K562 (cell line): ENCODE results near the gene SHANK1. TPM values are rescaled to one million over a fixed set of nuclear protein-coding genes. Genes with fewer than 3 reads are reported as not detected.
A peak's percentile ranks its signal among the peaks of the same experiment; 100 is the strongest.

ENCODE experiments used
- CHD1 ChIP-seq: fragments of 200-600 bp; sonication (generic); IDR thresholded peaks from one replicate; pipeline ENCODE4 v1.6.1; 2012; ENCODE audit warnings: mild to moderate bottlenecking, moderate library complexity, low read length, inconsistent platforms
- EHMT2 ChIP-seq: fragments of 450-650 bp; IDR thresholded peaks from 2 replicates; pipeline ENCODE4 v1.6.1; 2018; ENCODE audit warnings: antibody characterized with exemption
- MEF2D ChIP-seq: conservative IDR thresholded peaks from 2 replicates; pipeline ENCODE4 v1.6.1; 2016; ENCODE audit warnings: low read depth, missing genetic modification characterization, missing compliant biosample characterization
- MTA1 ChIP-seq: fragments of 450-650 bp; IDR thresholded peaks from 2 replicates; pipeline ENCODE4 v1.6.1; 2017; ENCODE audit warnings: borderline replicate concordance
- NCOA6 ChIP-seq: fragments of 450-650 bp; IDR thresholded peaks from 2 replicates; pipeline ENCODE4 v1.6.1; 2017; ENCODE audit warnings: mild to moderate bottlenecking
- NFATC3 ChIP-seq: fragments of 450-650 bp; IDR thresholded peaks from 2 replicates; pipeline ENCODE4 v1.6.1; 2017; ENCODE audit warnings: mild to moderate bottlenecking
- OTX1 ChIP-seq: fragments of 450-650 bp; formaldehyde crosslinking; IDR thresholded peaks from 2 replicates; pipeline ENCODE4 v1.4.0; 2022; ENCODE audit warnings: mild to moderate bottlenecking
- PTBP1 ChIP-seq: fragments of 200-400 bp; formaldehyde crosslinking; IDR thresholded peaks from 2 replicates; pipeline ENCODE4 v1.6.1; 2017; ENCODE audit warnings: low read depth, low read length
- TRIM24 ChIP-seq, 2 experiments: fragments of 450-650 bp; IDR thresholded peaks; 2 replicates each; pipeline ENCODE4 v1.6.1; 2016
- XRCC5 ChIP-seq: fragments of 200-400 bp; formaldehyde crosslinking; IDR thresholded peaks from 2 replicates; pipeline ENCODE4 v1.6.1; 2017; ENCODE audit warnings: low read depth, mild to moderate bottlenecking, low read length
- ZNF347 ChIP-seq: fragments of 450-650 bp; formaldehyde crosslinking; IDR thresholded peaks from 2 replicates; pipeline ENCODE4 v1.4.0; 2020; ENCODE audit warnings: low read depth, mild to moderate bottlenecking, moderate library complexity
- polyA plus RNA-seq, 8 experiments: library from polyadenylated mRNA; depleted of rRNA in 4 of 8; stranded (reverse) in 5 of 8; unstranded in 3 of 8; fragments of >200 nt; fragmentation: Nextera tagmentation in 2 of 8; fragmentation: Illumina TruSeq in 1 of 8; extraction: Ambion mirVana in 2 of 8; extraction: Trizol in 1 of 8; gene quantifications; 2 replicates each; pipeline versions ENCODE4 v1.2.1 to v1.2.3, GENCODE V29; 2011 to 2014; ENCODE audit warnings: inconsistent platforms in 1 of 8, missing spikeins in 1 of 8
- total RNA-seq, 7 experiments: library from RNA; depleted of rRNA in 6 of 7; stranded (reverse); fragments of >200 nt in 6 of 7; fragmentation: Illumina TruSeq in 2 of 7; extraction: Trizol in 2 of 7; gene quantifications; 2 replicates each; pipeline versions ENCODE4 v1.2.1 to v1.2.3, GENCODE V29; 2011 to 2021; ENCODE audit warnings: low replicate concordance in 1 of 7
- TF ChIP-seq, protein P1 (sequence below): sonication (generic); formaldehyde crosslinking; IDR thresholded peaks from 2 replicates; pipeline ENCODE4 v1.8.0; 2022; ENCODE audit warnings: missing genetic modification reagents, mild to moderate bottlenecking, borderline replicate concordance
- TF ChIP-seq, protein P2 (sequence below): fragments of 450-650 bp; formaldehyde crosslinking; IDR thresholded peaks from 2 replicates; pipeline ENCODE4 v1.4.0; 2022; ENCODE audit warnings: missing genetic modification characterization
- TF ChIP-seq, protein P3 (sequence below): sonication (generic); formaldehyde crosslinking; IDR thresholded peaks from 2 replicates; pipeline ENCODE4 v1.8.0; 2022; ENCODE audit warnings: mild to moderate bottlenecking, low read depth, missing genetic modification reagents
- TF ChIP-seq, protein P4 (sequence below): fragments of 450-650 bp; IDR thresholded peaks from 2 replicates; pipeline ENCODE4 v1.6.1; 2016; ENCODE audit warnings: borderline replicate concordance
- TF ChIP-seq, protein P5 (sequence below): fragments of 450-650 bp; formaldehyde crosslinking; conservative IDR thresholded peaks from 2 replicates; pipeline ENCODE4 v1.4.0; 2022; ENCODE audit warnings: mild to moderate bottlenecking, missing genetic modification characterization
- TF ChIP-seq, protein P6 (sequence below): fragments of 450-650 bp; formaldehyde crosslinking; IDR thresholded peaks from 2 replicates; pipeline ENCODE4 v1.4.0; 2020; ENCODE audit warnings: mild to moderate bottlenecking, moderate library complexity

SHANK1 gene
- total and polyA plus RNA-seq, 9 of the 15 experiments (the other 6 are each of a cell fraction or from before 2014, with no cell fraction given): 0.33 to 1.3 (median 0.55) TPM; not detected in 2

DNA sequence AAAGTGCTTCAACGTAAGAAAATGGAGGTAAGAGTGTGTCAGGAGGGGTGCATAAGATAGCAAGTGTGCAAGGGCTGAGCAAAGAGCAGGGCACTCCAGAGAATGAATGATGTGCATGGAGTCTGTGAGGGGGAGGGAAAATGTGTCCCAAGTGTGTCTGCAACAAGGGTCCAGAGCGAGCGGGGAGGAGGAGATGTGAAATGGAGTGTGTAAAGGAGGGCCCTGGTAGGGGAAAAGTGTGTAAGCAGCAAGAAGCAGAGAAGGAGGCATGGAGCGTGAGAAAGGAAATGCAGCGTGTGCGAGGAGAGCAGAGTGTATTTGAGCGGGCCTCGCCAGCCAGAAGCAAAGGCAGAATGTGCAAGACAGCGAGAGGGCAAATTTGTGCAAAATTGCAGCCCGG, 58.6 kb downstream of the SHANK1 start (continued):
- TF ChIP-seq, protein P1, sequence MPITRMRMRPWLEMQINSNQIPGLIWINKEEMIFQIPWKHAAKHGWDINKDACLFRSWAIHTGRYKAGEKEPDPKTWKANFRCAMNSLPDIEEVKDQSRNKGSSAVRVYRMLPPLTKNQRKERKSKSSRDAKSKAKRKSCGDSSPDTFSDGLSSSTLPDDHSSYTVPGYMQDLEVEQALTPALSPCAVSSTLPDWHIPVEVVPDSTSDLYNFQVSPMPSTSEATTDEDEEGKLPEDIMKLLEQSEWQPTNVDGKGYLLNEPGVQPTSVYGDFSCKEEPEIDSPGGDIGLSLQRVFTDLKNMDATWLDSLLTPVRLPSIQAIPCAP (CRISPR knock-in tag): no peak
- no peak for TF ChIP-seq CHD1
- TF ChIP-seq NCOA6: no peak
- TF ChIP-seq, protein P2, sequence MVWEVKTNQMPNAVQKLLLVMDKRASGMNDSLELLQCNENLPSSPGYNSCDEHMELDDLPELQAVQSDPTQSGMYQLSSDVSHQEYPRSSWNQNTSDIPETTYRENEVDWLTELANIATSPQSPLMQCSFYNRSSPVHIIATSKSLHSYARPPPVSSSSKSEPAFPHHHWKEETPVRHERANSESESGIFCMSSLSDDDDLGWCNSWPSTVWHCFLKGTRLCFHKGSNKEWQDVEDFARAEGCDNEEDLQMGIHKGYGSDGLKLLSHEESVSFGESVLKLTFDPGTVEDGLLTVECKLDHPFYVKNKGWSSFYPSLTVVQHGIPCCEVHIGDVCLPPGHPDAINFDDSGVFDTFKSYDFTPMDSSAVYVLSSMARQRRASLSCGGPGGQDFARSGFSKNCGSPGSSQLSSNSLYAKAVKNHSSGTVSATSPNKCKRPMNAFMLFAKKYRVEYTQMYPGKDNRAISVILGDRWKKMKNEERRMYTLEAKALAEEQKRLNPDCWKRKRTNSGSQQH (CRISPR knock-in tag): peak; percentile 49; the same call in 1 of the 2 replicates
- TF ChIP-seq OTX1: no peak
- TF ChIP-seq TRIM24 (IDR thresholded peaks at IDR 0.05): no peak
- no peak for TF ChIP-seq XRCC5
- TF ChIP-seq, protein P3, sequence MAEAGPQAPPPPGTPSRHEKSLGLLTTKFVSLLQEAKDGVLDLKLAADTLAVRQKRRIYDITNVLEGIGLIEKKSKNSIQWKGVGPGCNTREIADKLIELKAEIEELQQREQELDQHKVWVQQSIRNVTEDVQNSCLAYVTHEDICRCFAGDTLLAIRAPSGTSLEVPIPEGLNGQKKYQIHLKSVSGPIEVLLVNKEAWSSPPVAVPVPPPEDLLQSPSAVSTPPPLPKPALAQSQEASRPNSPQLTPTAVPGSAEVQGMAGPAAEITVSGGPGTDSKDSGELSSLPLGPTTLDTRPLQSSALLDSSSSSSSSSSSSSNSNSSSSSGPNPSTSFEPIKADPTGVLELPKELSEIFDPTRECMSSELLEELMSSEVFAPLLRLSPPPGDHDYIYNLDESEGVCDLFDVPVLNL (CRISPR knock-in tag): no peak
- TF ChIP-seq, protein P4, sequence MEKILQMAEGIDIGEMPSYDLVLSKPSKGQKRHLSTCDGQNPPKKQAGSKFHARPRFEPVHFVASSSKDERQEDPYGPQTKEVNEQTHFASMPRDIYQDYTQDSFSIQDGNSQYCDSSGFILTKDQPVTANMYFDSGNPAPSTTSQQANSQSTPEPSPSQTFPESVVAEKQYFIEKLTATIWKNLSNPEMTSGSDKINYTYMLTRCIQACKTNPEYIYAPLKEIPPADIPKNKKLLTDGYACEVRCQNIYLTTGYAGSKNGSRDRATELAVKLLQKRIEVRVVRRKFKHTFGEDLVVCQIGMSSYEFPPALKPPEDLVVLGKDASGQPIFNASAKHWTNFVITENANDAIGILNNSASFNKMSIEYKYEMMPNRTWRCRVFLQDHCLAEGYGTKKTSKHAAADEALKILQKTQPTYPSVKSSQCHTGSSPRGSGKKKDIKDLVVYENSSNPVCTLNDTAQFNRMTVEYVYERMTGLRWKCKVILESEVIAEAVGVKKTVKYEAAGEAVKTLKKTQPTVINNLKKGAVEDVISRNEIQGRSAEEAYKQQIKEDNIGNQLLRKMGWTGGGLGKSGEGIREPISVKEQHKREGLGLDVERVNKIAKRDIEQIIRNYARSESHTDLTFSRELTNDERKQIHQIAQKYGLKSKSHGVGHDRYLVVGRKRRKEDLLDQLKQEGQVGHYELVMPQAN: no peak
- TF ChIP-seq, protein P5, sequence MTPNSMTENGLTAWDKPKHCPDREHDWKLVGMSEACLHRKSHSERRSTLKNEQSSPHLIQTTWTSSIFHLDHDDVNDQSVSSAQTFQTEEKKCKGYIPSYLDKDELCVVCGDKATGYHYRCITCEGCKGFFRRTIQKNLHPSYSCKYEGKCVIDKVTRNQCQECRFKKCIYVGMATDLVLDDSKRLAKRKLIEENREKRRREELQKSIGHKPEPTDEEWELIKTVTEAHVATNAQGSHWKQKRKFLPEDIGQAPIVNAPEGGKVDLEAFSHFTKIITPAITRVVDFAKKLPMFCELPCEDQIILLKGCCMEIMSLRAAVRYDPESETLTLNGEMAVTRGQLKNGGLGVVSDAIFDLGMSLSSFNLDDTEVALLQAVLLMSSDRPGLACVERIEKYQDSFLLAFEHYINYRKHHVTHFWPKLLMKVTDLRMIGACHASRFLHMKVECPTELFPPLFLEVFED (CRISPR knock-in tag): peak; percentile 88
- no peak for TF ChIP-seq MTA1
- TF ChIP-seq NFATC3: no peak
- TF ChIP-seq MEF2D (tag): no peak
- no peak for TF ChIP-seq PTBP1
- TF ChIP-seq, protein P6, sequence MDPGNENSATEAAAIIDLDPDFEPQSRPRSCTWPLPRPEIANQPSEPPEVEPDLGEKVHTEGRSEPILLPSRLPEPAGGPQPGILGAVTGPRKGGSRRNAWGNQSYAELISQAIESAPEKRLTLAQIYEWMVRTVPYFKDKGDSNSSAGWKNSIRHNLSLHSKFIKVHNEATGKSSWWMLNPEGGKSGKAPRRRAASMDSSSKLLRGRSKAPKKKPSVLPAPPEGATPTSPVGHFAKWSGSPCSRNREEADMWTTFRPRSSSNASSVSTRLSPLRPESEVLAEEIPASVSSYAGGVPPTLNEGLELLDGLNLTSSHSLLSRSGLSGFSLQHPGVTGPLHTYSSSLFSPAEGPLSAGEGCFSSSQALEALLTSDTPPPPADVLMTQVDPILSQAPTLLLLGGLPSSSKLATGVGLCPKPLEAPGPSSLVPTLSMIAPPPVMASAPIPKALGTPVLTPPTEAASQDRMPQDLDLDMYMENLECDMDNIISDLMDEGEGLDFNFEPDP (CRISPR knock-in tag): no peak
- no peak for TF ChIP-seq EHMT2
- no peak for TF ChIP-seq ZNF347
